OCI-LY1 (cell line): ENCODE data around the gene LRRC8B.

Source experiments
- H2AFZ ChIP-seq: fragments of 200-600 bp; sonication (generic), shearing (Covaris generic); 2 replicates; pipeline ENCODE4 v1.6.0; 2014; ENCODE audit warnings: antibody characterized with exemption, mild to moderate bottlenecking, low read length
- H3F3A ChIP-seq: fragments of 200-600 bp; sonication (generic), shearing (Covaris generic); 2 replicates; pipeline ENCODE4 v1.6.0; 2014; ENCODE audit warnings: mild to moderate bottlenecking, antibody characterized with exemption, low read length, moderate library complexity; ENCODE audit not compliant: insufficient read depth
- H3K27ac ChIP-seq: fragments of 200-600 bp; sonication (generic); 2 replicates; pipeline ENCODE4 v1.5.1; 2014; ENCODE audit warnings: low read length, mixed run types, mild to moderate bottlenecking, low read depth; ENCODE audit not compliant: poor library complexity, severe bottlenecking
- H3K27me3 ChIP-seq: fragments of 200-600 bp; sonication (generic); 2 replicates; pipeline ENCODE4 v1.6.0; 2014; ENCODE audit warnings: antibody characterized with exemption, mild to moderate bottlenecking, low read length, moderate library complexity; ENCODE audit not compliant: insufficient read depth
- H3K36me3 ChIP-seq: fragments of 200-600 bp; sonication (generic); 2 replicates; pipeline ENCODE4 v1.6.1; 2014; ENCODE audit warnings: mild to moderate bottlenecking, antibody characterized with exemption, low read length, moderate library complexity, mixed read lengths; ENCODE audit not compliant: insufficient read depth
- H3K4me1 ChIP-seq: fragments of 200-600 bp; sonication (generic); 2 replicates; pipeline ENCODE4 v1.5.1; 2014; ENCODE audit warnings: mild to moderate bottlenecking, low read length, moderate library complexity; ENCODE audit not compliant: insufficient read depth, severe bottlenecking
- H3K4me2 ChIP-seq: fragments of 200-600 bp; sonication (generic), shearing (Covaris generic); 2 replicates; pipeline ENCODE4 v1.6.1; 2014; ENCODE audit warnings: low read length
- H3K4me3 ChIP-seq: fragments of 200-600 bp; sonication (generic); 2 replicates; pipeline ENCODE4 v1.5.1; 2014; ENCODE audit warnings: low read length, low read depth, mild to moderate bottlenecking, mixed read lengths; ENCODE audit not compliant: poor library complexity, severe bottlenecking
- H3K79me2 ChIP-seq: fragments of 200-600 bp; shearing (Covaris generic); 2 replicates; pipeline ENCODE4 v1.6.1; 2016; ENCODE audit warnings: mixed run types, low read length, mixed read lengths; ENCODE audit not compliant: insufficient read depth
- H3K9ac ChIP-seq: fragments of 200-600 bp; sonication (generic), shearing (Covaris generic); 2 replicates; pipeline ENCODE4 v1.6.1; 2014; ENCODE audit warnings: mild to moderate bottlenecking, low read length, mixed read lengths
- H3K9me2 ChIP-seq: fragments of 200-600 bp; sonication (generic), shearing (Covaris generic); 2 replicates; pipeline ENCODE4 v1.6.1; 2014; ENCODE audit warnings: low read depth, mild to moderate bottlenecking, low read length, mixed read lengths
- H3K9me3 ChIP-seq: fragments of 200-600 bp; shearing (Covaris generic); 2 replicates; pipeline ENCODE4 v1.6.1; 2014; ENCODE audit warnings: low read length, mixed read lengths
- H4K20me1 ChIP-seq: fragments of 200-600 bp; sonication (generic), shearing (Covaris generic); 2 replicates; pipeline ENCODE4 v1.6.0; 2016; ENCODE audit warnings: mild to moderate bottlenecking, low read length; ENCODE audit not compliant: insufficient read depth
- EZH2 ChIP-seq: fragments of 200-600 bp; sonication (generic), shearing (Covaris generic); IDR thresholded peaks from 2 replicates; pipeline ENCODE4 v1.8.0; 2017; ENCODE audit warnings: borderline replicate concordance, mixed run types, mild to moderate bottlenecking, antibody characterized with exemption, low read length, moderate library complexity, mixed read lengths
- TF ChIP-seq, protein P1 (sequence below): fragments of 200-600 bp; sonication (generic), shearing (Covaris generic); IDR thresholded peaks from 2 replicates; pipeline ENCODE4 v1.5.1; 2017; ENCODE audit warnings: mild to moderate bottlenecking, antibody characterized with exemption, low read length, moderate library complexity, mixed read lengths

Gene LRRC8B

DNA sequence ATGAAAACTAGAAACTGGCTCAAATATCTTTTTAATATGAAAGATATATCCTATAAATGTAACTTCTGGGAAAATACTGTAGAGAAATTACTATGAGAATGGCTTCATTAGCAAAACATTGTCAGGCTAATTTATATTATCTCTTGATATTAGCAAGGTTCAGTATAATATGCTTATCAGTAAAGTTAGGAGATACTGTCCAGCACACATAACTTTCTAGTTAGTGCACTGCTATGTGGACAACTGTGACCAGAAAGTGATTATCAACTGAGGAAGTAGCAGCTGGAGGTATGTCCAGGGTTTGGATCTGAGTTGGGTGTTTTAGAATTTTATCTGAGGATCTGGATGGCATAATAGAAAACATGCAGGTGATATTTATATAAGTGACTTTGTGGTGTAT lies 115.8 kb downstream of the LRRC8B start:
- Histone ChIP-seq H3K27ac (no peak overlapping the region), H3K27me3 (no peaks in the 10 kb centered on the region), H3K9ac (no peak overlapping the region), H3K79me2 (peaks cover 8% of the 10 kb centered on the region; the same call in 1 of the 2 replicates), H4K20me1 (no peaks in the 10 kb centered on the region), H3K9me2 (no peaks in the 10 kb centered on the region), H3F3A (no peaks in the 10 kb centered on the region), H3K9me3 (0 out of 2 replicates have a peak, but pooled peaks cover 1% of the 10 kb centered on the region), H3K4me1 (no peaks in the 10 kb centered on the region), H2AFZ (no peak overlapping the region), H3K36me3 (no peaks in the 10 kb centered on the region), H3K4me3 (no peak overlapping the region), H3K4me2 (no peak overlapping the region)
- TF ChIP-seq, protein P1, sequence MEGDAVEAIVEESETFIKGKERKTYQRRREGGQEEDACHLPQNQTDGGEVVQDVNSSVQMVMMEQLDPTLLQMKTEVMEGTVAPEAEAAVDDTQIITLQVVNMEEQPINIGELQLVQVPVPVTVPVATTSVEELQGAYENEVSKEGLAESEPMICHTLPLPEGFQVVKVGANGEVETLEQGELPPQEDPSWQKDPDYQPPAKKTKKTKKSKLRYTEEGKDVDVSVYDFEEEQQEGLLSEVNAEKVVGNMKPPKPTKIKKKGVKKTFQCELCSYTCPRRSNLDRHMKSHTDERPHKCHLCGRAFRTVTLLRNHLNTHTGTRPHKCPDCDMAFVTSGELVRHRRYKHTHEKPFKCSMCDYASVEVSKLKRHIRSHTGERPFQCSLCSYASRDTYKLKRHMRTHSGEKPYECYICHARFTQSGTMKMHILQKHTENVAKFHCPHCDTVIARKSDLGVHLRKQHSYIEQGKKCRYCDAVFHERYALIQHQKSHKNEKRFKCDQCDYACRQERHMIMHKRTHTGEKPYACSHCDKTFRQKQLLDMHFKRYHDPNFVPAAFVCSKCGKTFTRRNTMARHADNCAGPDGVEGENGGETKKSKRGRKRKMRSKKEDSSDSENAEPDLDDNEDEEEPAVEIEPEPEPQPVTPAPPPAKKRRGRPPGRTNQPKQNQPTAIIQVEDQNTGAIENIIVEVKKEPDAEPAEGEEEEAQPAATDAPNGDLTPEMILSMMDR: no peak
- no peak for TF ChIP-seq EZH2

DNA sequence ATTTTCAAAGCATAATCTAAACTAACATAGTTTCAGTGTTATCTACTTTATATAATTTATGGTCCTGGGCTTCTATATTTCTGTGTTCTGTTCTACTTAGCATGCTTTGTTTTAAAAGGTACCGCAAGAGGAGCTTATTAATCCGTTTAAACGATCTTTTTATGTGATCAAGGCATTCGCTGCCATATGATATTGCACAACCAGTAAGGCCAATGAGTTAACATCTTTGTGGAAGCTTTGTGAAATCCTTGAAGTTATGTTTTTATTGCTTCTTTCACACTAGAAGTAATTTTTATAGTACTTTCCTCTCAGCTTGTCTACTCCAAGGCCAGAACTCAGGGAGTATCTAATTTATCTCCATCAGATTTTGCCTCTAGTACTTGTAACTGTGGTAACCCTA lies 117.2 kb downstream of the LRRC8B start:
- Histone ChIP-seq H2AFZ (no peak overlapping the region), H3K27me3 (no peaks in the 10 kb centered on the region), H3K9ac (no peak overlapping the region), H3K9me3 (0 out of 2 replicates have a peak, but pooled peaks cover 2% of the 10 kb centered on the region), H3K4me3 (no peak overlapping the region), H3F3A (no peaks in the 10 kb centered on the region), H3K36me3 (no peaks in the 10 kb centered on the region), H3K9me2 (no peaks in the 10 kb centered on the region), H3K27ac (no peak overlapping the region), H4K20me1 (no peaks in the 10 kb centered on the region), H3K4me2 (no peak overlapping the region), H3K4me1 (no peaks in the 10 kb centered on the region), H3K79me2 (peaks cover 8% of the 10 kb centered on the region; the same call in 1 of the 2 replicates)
- TF ChIP-seq EZH2: no peak
- TF ChIP-seq, protein P1: no peak

DNA sequence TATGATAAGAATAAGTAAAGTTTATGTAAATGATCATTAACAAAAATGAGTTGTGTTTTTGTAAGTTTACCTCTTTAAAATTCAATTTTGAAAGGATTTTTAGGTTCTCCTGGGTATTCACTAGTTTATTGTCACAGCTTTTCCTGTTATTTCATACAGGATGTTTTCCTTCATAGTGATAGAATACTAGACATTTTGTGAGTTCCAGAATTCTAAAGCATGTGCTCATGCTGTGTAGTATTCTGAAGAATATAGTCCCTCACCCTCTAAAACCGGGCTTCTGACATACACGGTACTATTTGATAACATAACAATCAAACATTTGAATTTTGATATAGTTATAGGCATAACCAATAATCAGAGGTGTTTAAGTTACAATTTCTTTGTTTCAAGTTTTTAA lies 118.9 kb downstream of the LRRC8B start:
- Histone ChIP-seq H2AFZ (no peak overlapping the region), H3K79me2 (peaks cover 8% of the 10 kb centered on the region; the same call in 1 of the 2 replicates), H3K4me1 (no peaks in the 10 kb centered on the region), H3K9ac (no peak overlapping the region), H3K9me2 (no peaks in the 10 kb centered on the region), H3F3A (no peaks in the 10 kb centered on the region), H3K9me3 (0 out of 2 replicates have a peak, but pooled peaks cover 2% of the 10 kb centered on the region), H3K4me2 (no peak overlapping the region), H3K4me3 (no peak overlapping the region), H3K36me3 (no peaks in the 10 kb centered on the region), H4K20me1 (no peaks in the 10 kb centered on the region), H3K27me3 (no peaks in the 10 kb centered on the region), H3K27ac (no peak overlapping the region)
- TF ChIP-seq, protein P1: no peak
- no peak for TF ChIP-seq EZH2
